ENCODE results near the gene NID2. TPM values are rescaled to one million over a fixed set of nuclear protein-coding genes. Genes with fewer than 3 reads are reported as not detected.

NID2 gene
- total RNA-seq, 1 donor: 146 TPM

GRCh38 chr14:52049721-52050588, 18.9 kb downstream of the NID2 start:
- H3K4me3 ChIP-seq (ENCODE audit: low read depth, low read length): no peak overlapping the region
- no peak for DNase-seq (ENCODE audit: low read depth)
- TF ChIP-seq CTCF (IDR thresholded peaks at IDR 0.05; ENCODE audit: insufficient read depth, low read length): no peak

GRCh38 chr14:52049271-52049670, 19.6 kb downstream of the NID2 start:
- TF ChIP-seq CTCF (IDR thresholded peaks at IDR 0.05; ENCODE audit: insufficient read depth, low read length): no peak
- DNase-seq (ENCODE audit: low read depth): no peak
- H3K4me3 ChIP-seq (ENCODE audit: low read depth, low read length): no peak overlapping the region

- no peak for TF ChIP-seq CTCF (IDR thresholded peaks at IDR 0.05; ENCODE audit: insufficient read depth, low read length)
- peak; percentile 67 for DNase-seq (ENCODE audit: low read depth)
Observed at GRCh38 chr14:52048641-52049204, 20.1 kb downstream of the NID2 start.

GRCh38 chr14:52048116-52048515, 20.7 kb downstream of the NID2 start:
- TF ChIP-seq CTCF (IDR thresholded peaks at IDR 0.05; ENCODE audit: insufficient read depth, low read length): no peak
- H3K4me3 ChIP-seq (ENCODE audit: low read depth, low read length): no peak overlapping the region
- DNase-seq (ENCODE audit: low read depth): no peak

More at GRCh38 chr14:52048641-52049204, 20.1 kb downstream of the NID2 start:
- H3K4me3 ChIP-seq (ENCODE audit: low read depth, low read length): no peak overlapping the region

GRCh38 chr14:52046376-52046917, 22.4 kb downstream of the NID2 start:
- no peak overlapping the region for H3K4me3 ChIP-seq (ENCODE audit: low read depth, low read length)
- no peak for TF ChIP-seq CTCF (IDR thresholded peaks at IDR 0.05; ENCODE audit: insufficient read depth, low read length)
- DNase-seq (ENCODE audit: low read depth): peak; percentile 83

GRCh38 chr14:52044791-52045522, 23.9 kb downstream of the NID2 start:
- TF ChIP-seq CTCF (IDR thresholded peaks at IDR 0.05; ENCODE audit: insufficient read depth, low read length): no peak
- DNase-seq (ENCODE audit: low read depth): peak; percentile 94
- H3K4me3 ChIP-seq (ENCODE audit: low read depth, low read length): no peak overlapping the region

All from fibroblast of the aortic adventitia (primary cell).